Fibroblast of gingiva (primary cell): ENCODE measurements around the gene LGALS1.
"Not testable (repeated sequence)": the region's sequence is repeated elsewhere in the genome, so short reads cannot be mapped to it uniquely, and the experiment has no call there.

Source experiments
- DNase-seq: peaks from one replicate; pipeline ENCODE4 v3.0.0-alpha.2; 2011; ENCODE audit warnings: low read depth

LGALS1 gene

GRCh38 chr22:37639070-37639760 lies 36.2 kb upstream of the LGALS1 start, which contains the start of gene SH3BP1:
Gene SH3BP1 (plus strand): TSS chr22:37639669. CDS start chr22:37639788, 119 bp downstream.
- no peak for DNase-seq

GRCh38 chr22:37639771-37640590 lies 35.5 kb upstream of the LGALS1 start:
- no peak for DNase-seq

GRCh38 chr22:37640591-37641560 lies 34.6 kb upstream of the LGALS1 start:
- no peak for DNase-seq

- DNase-seq: no peak
These were observed 33.9 kb upstream of the LGALS1 start for GRCh38 chr22:37641561-37641949.

- DNase-seq: peak; percentile 52
These were observed 32.1 kb upstream of the LGALS1 start for GRCh38 chr22:37643225-37643847.

GRCh38 chr22:37647317-37647716 lies 28.1 kb upstream of the LGALS1 start:
- no peak for DNase-seq

GRCh38 chr22:37647928-37648327 lies 27.5 kb upstream of the LGALS1 start:
- no peak for DNase-seq

GRCh38 chr22:37650463-37651136 lies 24.8 kb upstream of the LGALS1 start:
- no peak for DNase-seq

GRCh38 chr22:37654563-37655251 lies 20.7 kb upstream of the LGALS1 start:
- no peak for DNase-seq

GRCh38 chr22:37655252-37655563 lies 20.2 kb upstream of the LGALS1 start:
- DNase-seq: no peak

- not testable (repeated sequence) for DNase-seq
These were observed 18.9 kb upstream of the LGALS1 start for GRCh38 chr22:37656583-37656982.

GRCh38 chr22:37657590-37658132 lies 17.8 kb upstream of the LGALS1 start:
- DNase-seq: no peak

GRCh38 chr22:37658133-37659065 lies 17.0 kb upstream of the LGALS1 start, which contains the start of gene PDXP:
Gene PDXP (plus strand): TSS chr22:37658723. CDS start chr22:37658783, 60 bp downstream.
- peak; percentile 100 for DNase-seq

GRCh38 chr22:37659066-37659896 lies 16.2 kb upstream of the LGALS1 start:
- DNase-seq: no peak

- DNase-seq: no peak
These were observed 15.3 kb upstream of the LGALS1 start for GRCh38 chr22:37659897-37660708.

- no peak for DNase-seq
These were observed 14.8 kb upstream of the LGALS1 start for GRCh38 chr22:37660709-37661045.

- peak; percentile 75 for DNase-seq
These were observed 14.1 kb upstream of the LGALS1 start for GRCh38 chr22:37661160-37661924.
